Lower lobe of right lung (tissue), 2 donors: ENCODE data around the gene ATP8A1. TPM values are rescaled to one million over a fixed set of nuclear protein-coding genes. Genes with fewer than 3 reads are reported as not detected.
A peak's percentile ranks its signal among the peaks of the same experiment; 100 is the strongest.

Experiments
- ATAC-seq, 2 donors: fragments of 200-7000 bp; cut with Tn5 transposase; one replicate each; pipeline ENCODE4 v1.9.1; 2020 to 2022; ENCODE audit warnings: mild to moderate bottlenecking in 2 of 2, moderate library complexity in 2 of 2
- DNase-seq: peaks from one replicate; pipeline ENCODE4 v3.0.0-alpha.2; 2020
- H3K27ac ChIP-seq: fragments of 200-600 bp; one replicate; pipeline ENCODE4 v1.8.0; 2022
- H3K27me3 ChIP-seq: fragments of 200-600 bp; one replicate; pipeline ENCODE4 v1.8.0; 2022; ENCODE audit warnings: low read depth
- H3K36me3 ChIP-seq: fragments of 200-600 bp; one replicate; pipeline ENCODE4 v1.8.0; 2022; ENCODE audit warnings: mild to moderate bottlenecking
- H3K4me1 ChIP-seq: fragments of 200-600 bp; one replicate; pipeline ENCODE4 v1.8.0; 2022
- H3K4me3 ChIP-seq: fragments of 200-600 bp; one replicate; pipeline ENCODE4 v1.8.0; 2022; ENCODE audit warnings: mild to moderate bottlenecking
- H3K9me3 ChIP-seq: fragments of 200-600 bp; one replicate; pipeline ENCODE4 v1.8.0; 2022
- CTCF ChIP-seq: fragments of 200-600 bp; IDR thresholded peaks from one replicate; pipeline ENCODE4 v1.8.0; 2022; ENCODE audit warnings: antibody characterized with exemption, mild to moderate bottlenecking
- intact Hi-C: fragments of 100-400 bp; cut with DNase I; formaldehyde crosslinking; loops from one replicate; pipeline ENCODE4 v1.11.0; 2022
- total RNA-seq: library from RNA; stranded (reverse); fragmentation: NEBNext Ultra II Directional; extraction: Animal tissue kit (Norgen Biotek cat#: 25700); gene quantifications from one replicate; pipeline ENCODE4 v1.2.1, GENCODE V29; 2021
- donor health status: DM: no; HTN: yes; CAD: no; lungs with severe emphysema.

The ATP8A1 gene
- total RNA-seq, 1 donor from 2014 or later, result 84.7 TPM

GRCh38 chr4:42646013-42646784 is 10.7 kb downstream of the ATP8A1 start:
- DNase-seq, result no peak
- Histone ChIP-seq H3K27me3 (no peaks in the 10 kb centered on the region), H3K4me1 (peaks cover 23% of the 10 kb centered on the region), H3K36me3 (no peaks in the 10 kb centered on the region), H3K9me3 (no peaks in the 10 kb centered on the region), H3K4me3 (no peak overlapping the region), H3K27ac (no peak overlapping the region)
- ATAC-seq, result peak; percentile 28 to 34
- no peak for TF ChIP-seq CTCF
- intact Hi-C loops, result no loop called here

- DNase-seq, result no peak
- Histone ChIP-seq H3K4me1 (peaks cover 24% of the 10 kb centered on the region), H3K27me3 (no peaks in the 10 kb centered on the region), H3K36me3 (no peaks in the 10 kb centered on the region), H3K9me3 (no peaks in the 10 kb centered on the region), H3K4me3 (no peak overlapping the region), H3K27ac (no peak overlapping the region)
- intact Hi-C loops, result no loop called here
- no peak for TF ChIP-seq CTCF
- no peak for ATAC-seq
These were observed 12.0 kb downstream of the ATP8A1 start for GRCh38 chr4:42644897-42645296.

DNA sequence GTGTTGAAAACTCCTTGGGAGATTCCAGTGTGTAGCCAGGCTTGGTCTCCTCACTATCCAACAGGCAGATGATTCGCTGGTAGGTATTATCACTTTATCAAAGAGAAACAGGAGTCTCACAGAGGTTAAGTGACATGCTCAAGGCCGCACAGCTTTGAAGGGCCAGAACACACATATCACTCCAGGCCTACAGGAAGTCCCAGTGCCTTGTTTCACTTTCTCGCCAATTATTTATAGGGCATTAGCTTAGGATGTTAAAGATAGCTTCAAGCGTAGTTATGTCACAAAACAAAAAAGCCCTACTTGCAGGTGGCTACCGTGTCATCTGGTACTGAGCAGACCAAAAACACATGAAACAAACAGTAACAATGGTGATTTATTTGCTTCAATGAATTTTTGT is 13.2 kb downstream of the ATP8A1 start:
- DNase-seq (no peak), ATAC-seq (no peak)
- H3K9me3 ChIP-seq, result no peaks in the 10 kb centered on the region
- peaks cover 35% of the 10 kb centered on the region for H3K4me1 ChIP-seq
- intact Hi-C loops, result no loop called here
- H3K36me3 ChIP-seq, result no peaks in the 10 kb centered on the region
- TF ChIP-seq CTCF, result no peak
- no peak overlapping the region for H3K27ac ChIP-seq
- H3K4me3 ChIP-seq, result no peak overlapping the region
- no peaks in the 10 kb centered on the region for H3K27me3 ChIP-seq

DNA sequence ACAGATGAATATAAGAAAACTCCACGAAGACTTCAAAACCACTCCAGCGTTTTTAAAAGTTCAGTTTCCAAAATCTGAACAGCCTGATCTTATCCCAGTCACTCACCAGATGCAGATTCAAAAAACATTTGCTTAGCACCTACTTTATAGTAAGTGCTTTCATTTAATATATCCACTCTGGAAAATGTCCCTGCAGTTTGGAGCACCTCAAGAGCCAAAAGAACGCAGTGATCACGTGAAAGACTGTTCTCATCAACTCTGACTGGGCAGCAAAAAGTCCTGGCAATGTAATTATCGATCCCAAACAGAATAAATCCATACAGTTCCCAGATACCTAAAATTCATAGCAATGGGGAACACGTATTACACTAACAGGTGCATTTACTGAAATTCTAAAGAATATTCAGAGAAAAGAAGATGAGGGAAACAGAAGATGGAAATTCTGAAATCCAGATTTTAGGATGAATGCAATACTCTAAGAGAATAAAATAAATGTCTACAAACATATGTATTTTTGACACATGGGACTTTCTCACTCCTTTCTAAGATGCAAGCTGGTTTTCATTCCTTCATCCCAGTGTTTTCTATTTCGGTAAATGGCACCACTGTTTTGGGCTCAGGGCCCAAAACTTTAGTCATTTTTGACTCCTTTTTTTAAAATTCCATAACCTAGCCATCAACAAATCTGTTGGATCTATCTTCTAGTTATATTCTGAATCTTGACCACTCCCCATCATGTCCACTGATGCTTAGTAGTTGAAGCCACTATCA is 13.9 kb downstream of the ATP8A1 start:
- H3K27ac ChIP-seq, result no peak overlapping the region
- DNase-seq, result no peak
- no peaks in the 10 kb centered on the region for H3K36me3 ChIP-seq
- peaks cover 41% of the 10 kb centered on the region for H3K4me1 ChIP-seq
- no peak for TF ChIP-seq CTCF
- intact Hi-C loops, result no loop called here
- peak in 1 of 2 donors; percentile 39 for ATAC-seq
- H3K4me3 ChIP-seq, result no peak overlapping the region
- no peaks in the 10 kb centered on the region for H3K27me3 ChIP-seq
- H3K9me3 ChIP-seq, result no peaks in the 10 kb centered on the region

- intact Hi-C loops, result no loop called here
- no peak for ATAC-seq
- TF ChIP-seq CTCF, result no peak
- no peaks in the 10 kb centered on the region for H3K27me3 ChIP-seq
- no peak overlapping the region for H3K27ac ChIP-seq
- no peak overlapping the region for H3K4me3 ChIP-seq
- peaks cover 42% of the 10 kb centered on the region for H3K4me1 ChIP-seq
- DNase-seq, result no peak
- no peaks in the 10 kb centered on the region for H3K9me3 ChIP-seq
- H3K36me3 ChIP-seq, result no peaks in the 10 kb centered on the region
These were observed 14.7 kb downstream of the ATP8A1 start for GRCh38 chr4:42642101-42642797.
